Measurements from ENCODE around the gene EEF1A2. TPM values are rescaled to one million over a fixed set of nuclear protein-coding genes. Genes with fewer than 3 reads are reported as not detected.

Gene EEF1A2
- total RNA-seq, 1 donor from 2014 or later, result 0.28 TPM

DNA sequence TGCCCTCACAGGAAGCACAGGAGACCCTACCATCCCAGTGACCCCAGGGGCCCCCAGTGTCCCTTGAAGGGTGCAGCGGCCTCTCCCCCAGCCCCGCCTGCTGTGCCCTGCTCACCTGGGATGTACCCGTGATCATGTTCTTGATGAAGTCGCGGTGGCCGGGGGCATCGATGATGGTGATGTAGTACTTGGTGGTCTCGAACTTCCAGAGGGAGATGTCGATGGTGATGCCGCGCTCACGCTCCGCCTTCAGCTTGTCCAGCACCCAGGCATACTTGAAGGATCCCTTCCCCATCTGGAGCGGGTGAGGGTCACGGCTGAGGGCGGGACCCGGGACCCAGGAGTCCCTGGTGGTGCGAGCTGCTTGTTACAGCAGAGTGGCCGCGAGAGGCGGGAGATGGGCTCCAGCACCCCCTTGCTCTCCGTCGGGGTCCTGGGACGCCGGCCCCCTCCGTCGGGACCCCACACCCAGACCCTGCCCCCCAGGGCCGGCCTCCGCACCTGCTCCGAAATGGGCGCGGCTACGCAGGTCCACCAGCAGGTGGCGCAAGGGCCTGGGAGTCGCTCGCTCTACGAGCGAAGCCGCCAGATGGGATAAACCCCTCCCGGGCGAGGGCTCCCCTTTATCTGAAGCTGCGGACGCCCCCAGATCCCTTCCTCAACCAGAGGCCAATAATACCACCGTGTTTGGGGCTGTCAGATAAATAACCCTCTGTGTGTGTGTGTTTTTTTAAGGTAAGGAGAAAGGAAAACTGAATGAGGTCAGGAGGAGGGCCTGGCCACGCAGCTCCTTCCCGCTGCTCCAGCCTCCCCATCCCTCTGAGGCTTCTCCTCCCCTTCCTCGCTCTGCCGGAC lies 2.9 kb downstream of the EEF1A2 start:
- intact Hi-C loops (cut with micrococcal nuclease), result loop anchor here (2.0 to 5.0 kb wide), 2 partner anchors 25 to 54 kb away; partner anchors contain the start of gene PPDPF
- DNase-seq, result peak; percentile 91
- H3K27me3 Mint-ChIP-seq, result peaks cover 22% of the 10 kb centered on the region
- peaks cover 2% of the 10 kb centered on the region for H3K4me1 Mint-ChIP-seq
- H3K9me3 Mint-ChIP-seq, result peaks cover 10% of the 10 kb centered on the region
- no peaks in the 10 kb centered on the region for H3K36me3 Mint-ChIP-seq (ENCODE audit: low read depth)
- H3K4me3 Mint-ChIP-seq, result peak overlapping the region; percentile 64
- H3K27ac Mint-ChIP-seq, result no peak overlapping the region

DNA sequence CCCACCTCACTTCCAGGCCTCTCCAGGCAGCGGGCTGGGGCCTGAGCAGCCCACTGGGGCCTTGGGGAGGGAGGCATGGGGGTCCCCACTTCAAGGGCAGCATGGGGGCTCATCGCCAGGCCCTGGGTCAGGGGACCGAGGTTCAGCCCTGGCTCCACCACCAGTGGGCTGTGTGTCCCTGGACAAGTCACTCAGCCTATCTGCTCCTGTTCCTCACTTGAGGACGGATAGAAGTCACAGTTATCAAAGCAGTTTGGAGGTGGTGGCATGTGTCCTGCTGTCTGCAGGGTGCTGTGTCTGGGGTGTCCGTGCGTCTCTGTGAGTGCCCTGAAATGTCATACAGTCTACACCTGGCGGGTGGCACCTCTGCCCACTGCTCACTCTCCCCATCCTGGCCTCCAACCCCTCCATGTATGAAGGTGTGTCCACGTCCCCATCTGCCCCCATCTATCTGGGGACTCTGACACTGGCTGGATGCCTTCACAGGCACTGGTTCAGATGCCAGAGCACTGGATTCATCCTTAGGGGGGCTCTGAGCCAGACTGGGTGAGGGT lies 3.6 kb downstream of the EEF1A2 start:
- Mint-ChIP-seq H3K27me3 (peaks cover 20% of the 10 kb centered on the region), H3K4me3 (no peak overlapping the region), H3K9me3 (peaks cover 10% of the 10 kb centered on the region), H3K27ac (no peak overlapping the region), H3K4me1 (peaks cover 2% of the 10 kb centered on the region), H3K36me3 (ENCODE audit: low read depth) (no peaks in the 10 kb centered on the region)
- intact Hi-C loops (cut with micrococcal nuclease), result loop anchor here (5.0 kb wide), 1 partner anchor 53 kb away; no protein-coding TSS in a partner anchor
- DNase-seq, result no peak

DNA sequence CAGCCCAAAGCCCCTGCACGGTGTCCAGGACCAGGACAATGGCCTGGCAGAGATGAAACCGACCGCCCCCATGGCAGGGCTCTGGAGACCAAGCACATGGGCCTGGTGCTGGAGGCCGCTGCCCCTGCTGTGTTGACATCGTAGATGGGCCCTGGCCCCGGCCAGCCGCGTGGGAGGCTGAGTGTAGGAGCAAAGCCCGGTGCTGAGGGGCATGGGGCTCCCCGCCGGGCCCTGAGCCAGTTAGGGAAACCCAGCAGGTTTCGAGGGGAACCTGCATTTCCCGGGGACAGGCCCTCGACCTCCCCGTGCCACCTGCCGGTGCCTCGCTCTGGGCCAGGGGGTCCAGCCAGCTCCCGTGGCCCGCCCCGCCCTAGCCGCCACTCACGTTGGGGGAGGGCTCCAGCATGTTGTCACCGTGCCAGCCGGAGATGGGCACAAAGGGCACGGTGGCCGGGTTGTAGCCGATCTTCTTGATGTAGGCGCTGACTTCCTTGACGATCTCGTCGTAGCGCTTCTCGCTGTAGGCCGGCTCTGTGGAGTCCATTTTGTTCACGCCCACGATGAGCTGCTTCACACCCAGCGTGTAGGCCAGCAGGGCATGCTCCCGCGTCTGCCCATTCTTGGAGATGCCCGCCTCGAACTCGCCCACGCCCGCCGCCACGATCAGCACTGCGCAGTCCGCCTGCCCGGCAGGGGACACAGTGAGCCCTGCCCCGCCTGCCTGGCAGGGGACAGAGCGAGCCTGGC lies 4.3 kb downstream of the EEF1A2 start:
- Mint-ChIP-seq H3K4me3 (no peak overlapping the region), H3K27ac (no peak overlapping the region), H3K27me3 (peaks cover 19% of the 10 kb centered on the region), H3K4me1 (peaks cover 2% of the 10 kb centered on the region), H3K9me3 (peaks cover 10% of the 10 kb centered on the region), H3K36me3 (ENCODE audit: low read depth) (no peaks in the 10 kb centered on the region)
- no peak for DNase-seq
- intact Hi-C loops (cut with micrococcal nuclease), result loop anchor here (5.0 kb wide), 1 partner anchor 52 kb away; no protein-coding TSS in a partner anchor

DNA sequence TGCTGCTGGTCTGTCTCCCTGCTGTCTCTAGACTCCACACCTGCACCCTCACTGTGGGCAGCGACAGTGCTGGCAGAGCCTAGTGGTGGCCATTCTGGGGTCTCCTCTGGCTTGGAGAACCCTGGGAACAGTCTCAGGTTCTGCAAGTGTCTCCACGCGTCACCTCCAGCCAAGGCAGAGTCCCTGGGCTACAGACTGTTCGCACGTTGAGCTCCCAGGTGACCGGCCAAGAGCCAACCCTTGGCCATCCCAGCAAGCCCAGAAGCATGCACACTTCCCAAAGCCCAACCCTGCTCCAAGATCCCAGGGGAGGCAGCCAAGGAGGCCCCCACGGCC lies 4.8 kb downstream of the EEF1A2 start:
- peaks cover 21% of the 10 kb centered on the region for H3K27me3 Mint-ChIP-seq
- H3K4me3 Mint-ChIP-seq, result no peak overlapping the region
- H3K27ac Mint-ChIP-seq, result no peak overlapping the region
- peaks cover 10% of the 10 kb centered on the region for H3K9me3 Mint-ChIP-seq
- H3K36me3 Mint-ChIP-seq (ENCODE audit: low read depth), result no peaks in the 10 kb centered on the region
- H3K4me1 Mint-ChIP-seq, result peaks cover 2% of the 10 kb centered on the region
- DNase-seq, result no peak
- intact Hi-C loops (cut with micrococcal nuclease), result no loop called here

DNA sequence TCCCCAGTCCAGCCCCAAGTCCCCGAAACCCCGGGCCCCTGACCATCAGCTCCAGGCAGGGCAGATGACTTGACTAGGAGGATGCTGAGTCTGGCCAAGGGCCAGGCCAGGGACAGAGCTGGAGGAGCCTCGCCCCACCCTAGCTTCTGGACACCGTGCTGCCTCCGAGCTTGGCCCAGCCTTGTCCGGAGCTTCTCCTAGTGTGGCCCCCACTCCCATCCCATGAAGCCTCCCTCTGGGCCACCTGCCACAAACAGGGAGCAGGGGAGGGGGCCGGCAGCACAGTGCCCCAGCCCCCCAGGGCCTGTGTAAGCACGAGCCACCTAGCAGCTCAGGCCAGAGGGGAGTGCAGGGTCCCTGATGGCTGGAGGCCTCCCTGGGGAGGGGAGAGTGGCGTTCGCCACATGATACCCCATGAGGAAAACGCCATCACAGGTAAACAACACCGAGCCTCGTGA lies 5.3 kb downstream of the EEF1A2 start:
- peaks cover 10% of the 10 kb centered on the region for H3K9me3 Mint-ChIP-seq
- peaks cover 24% of the 10 kb centered on the region for H3K27me3 Mint-ChIP-seq
- intact Hi-C loops (cut with micrococcal nuclease), result no loop called here
- H3K4me3 Mint-ChIP-seq, result no peak overlapping the region
- H3K27ac Mint-ChIP-seq, result no peak overlapping the region
- peaks cover 2% of the 10 kb centered on the region for H3K4me1 Mint-ChIP-seq
- H3K36me3 Mint-ChIP-seq (ENCODE audit: low read depth), result no peaks in the 10 kb centered on the region
- no peak for DNase-seq

DNA sequence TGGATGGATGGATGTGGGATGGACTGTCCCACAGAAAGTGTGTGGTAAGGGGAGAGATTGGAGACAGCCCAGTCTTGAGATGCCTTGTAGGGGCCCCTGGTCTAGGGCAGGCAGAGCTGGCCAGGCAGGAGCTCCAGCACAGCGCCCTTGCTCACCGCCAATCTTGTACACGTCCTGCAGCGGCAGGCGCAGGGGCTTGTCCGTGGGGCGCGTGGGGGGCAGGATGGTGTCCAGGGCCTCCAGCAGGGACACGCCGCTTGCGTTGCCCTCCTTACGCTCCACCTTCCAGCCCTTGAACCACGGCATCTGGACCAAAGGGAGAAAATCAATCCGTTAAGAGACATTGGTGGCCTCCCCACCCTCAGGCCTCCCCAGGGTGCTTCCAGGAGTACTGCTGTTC lies 5.9 kb downstream of the EEF1A2 start:
- Mint-ChIP-seq H3K4me3 (no peak overlapping the region), H3K36me3 (ENCODE audit: low read depth) (no peaks in the 10 kb centered on the region), H3K27me3 (peaks cover 22% of the 10 kb centered on the region), H3K9me3 (peaks cover 10% of the 10 kb centered on the region), H3K4me1 (peaks cover 2% of the 10 kb centered on the region), H3K27ac (no peak overlapping the region)
- DNase-seq, result no peak
- intact Hi-C loops (cut with micrococcal nuclease), result no loop called here

DNA sequence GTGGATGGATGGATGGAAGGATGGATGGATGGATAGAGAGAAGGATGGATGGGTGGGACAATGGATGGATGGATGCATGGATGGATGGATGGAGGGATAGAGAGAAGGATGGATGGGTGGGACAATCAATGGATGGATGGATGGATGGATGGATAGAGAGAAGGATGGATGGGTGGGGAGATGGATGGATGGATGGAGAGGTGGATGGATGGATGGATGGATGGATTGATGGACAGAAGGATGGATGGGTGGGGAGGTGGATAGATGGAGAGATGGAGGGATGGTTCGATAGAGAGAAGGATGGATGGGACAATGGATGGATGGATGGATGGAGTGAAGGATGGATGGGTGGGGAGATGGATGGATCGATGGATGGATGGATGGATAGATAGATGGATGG lies 6.4 kb downstream of the EEF1A2 start:
- Mint-ChIP-seq H3K4me1 (peaks cover 2% of the 10 kb centered on the region), H3K4me3 (no peak overlapping the region), H3K9me3 (peaks cover 10% of the 10 kb centered on the region), H3K27ac (no peak overlapping the region), H3K36me3 (ENCODE audit: low read depth) (no peaks in the 10 kb centered on the region), H3K27me3 (peaks cover 18% of the 10 kb centered on the region)
- no peak for DNase-seq
- intact Hi-C loops (cut with micrococcal nuclease), result no loop called here

DNA sequence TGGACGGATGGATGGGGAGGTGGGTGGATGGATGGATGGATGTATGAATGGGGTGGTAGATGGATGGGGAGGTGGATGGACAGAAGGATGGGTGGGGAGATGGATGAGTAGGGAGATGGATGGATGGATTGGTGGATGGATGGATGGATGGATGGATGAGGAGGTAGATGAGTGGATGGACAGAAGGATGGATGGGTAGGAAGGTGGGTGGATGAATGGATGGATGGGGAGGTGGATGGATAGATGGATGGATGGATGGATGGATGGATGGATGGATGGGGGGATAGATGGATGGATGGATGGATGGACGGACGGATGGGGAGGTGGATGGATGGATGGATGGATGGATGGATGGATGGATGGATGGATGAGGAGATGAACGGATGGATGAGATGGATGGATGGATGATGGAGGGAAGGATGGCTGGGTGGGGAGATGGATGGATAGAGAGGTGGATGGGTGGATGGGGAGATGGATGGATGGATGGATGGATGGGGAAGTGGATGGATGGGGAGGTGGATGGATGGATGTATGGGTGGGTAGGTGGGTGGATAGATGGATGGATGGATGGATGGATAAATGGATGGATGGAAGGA lies 7.2 kb downstream of the EEF1A2 start:
- Mint-ChIP-seq H3K36me3 (ENCODE audit: low read depth) (no peaks in the 10 kb centered on the region), H3K27ac (no peak overlapping the region), H3K4me1 (peaks cover 2% of the 10 kb centered on the region), H3K9me3 (peaks cover 10% of the 10 kb centered on the region), H3K4me3 (no peak overlapping the region), H3K27me3 (peaks cover 14% of the 10 kb centered on the region)
- intact Hi-C loops (cut with micrococcal nuclease), result no loop called here
- DNase-seq, result no peak

DNA sequence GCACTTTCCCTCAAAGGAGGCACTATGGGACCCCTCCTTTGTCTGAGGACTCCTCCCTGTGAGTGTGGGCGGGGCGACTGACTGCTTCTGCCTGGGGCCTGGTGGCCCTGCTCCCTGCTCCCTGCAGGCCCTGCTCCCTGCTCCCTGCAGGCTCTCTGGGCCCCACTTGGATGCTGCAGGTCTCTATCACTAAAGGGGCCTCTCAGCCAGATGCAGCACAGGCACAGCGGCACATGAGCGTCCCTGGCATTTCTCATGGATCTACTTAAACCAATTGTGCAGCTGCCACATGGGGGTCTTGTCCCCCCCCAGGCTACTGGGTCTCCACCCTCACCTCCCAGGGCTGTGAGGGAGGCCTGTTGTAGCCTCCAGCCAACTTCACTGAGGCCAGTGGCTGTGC lies 7.8 kb downstream of the EEF1A2 start:
- intact Hi-C loops (cut with micrococcal nuclease), result no loop called here

DNA sequence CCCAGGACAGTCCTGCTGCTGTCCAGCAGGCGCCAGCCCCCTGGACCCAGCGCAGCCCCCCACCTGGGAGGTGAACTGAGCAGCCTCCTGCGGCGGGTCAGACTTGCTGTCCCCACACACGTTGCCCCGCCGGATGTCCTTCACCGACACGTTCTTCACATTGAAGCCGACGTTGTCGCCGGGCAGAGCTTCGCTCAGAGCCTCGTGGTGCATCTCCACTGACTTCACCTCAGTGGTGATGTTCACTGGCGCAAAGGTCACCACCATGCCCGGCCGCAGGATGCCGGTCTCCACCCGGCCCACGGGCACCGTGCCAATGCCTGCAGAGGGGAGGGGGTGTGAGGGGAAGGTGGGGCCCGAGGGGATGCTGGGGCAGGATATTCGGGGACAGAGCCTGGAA lies 8.5 kb downstream of the EEF1A2 start:
- no peak overlapping the region for H3K4me3 Mint-ChIP-seq
- no peak overlapping the region for H3K27ac Mint-ChIP-seq
- intact Hi-C loops (cut with micrococcal nuclease), result no loop called here
- no peaks in the 10 kb centered on the region for H3K36me3 Mint-ChIP-seq (ENCODE audit: low read depth)
- H3K27me3 Mint-ChIP-seq, result peaks cover 10% of the 10 kb centered on the region
- H3K9me3 Mint-ChIP-seq, result peaks cover 10% of the 10 kb centered on the region
- no peaks in the 10 kb centered on the region for H3K4me1 Mint-ChIP-seq
- no peak for DNase-seq

More for the DNA sequence above, 7.8 kb downstream of the EEF1A2 start:
- Mint-ChIP-seq H3K27ac (no peak overlapping the region), H3K36me3 (ENCODE audit: low read depth) (no peaks in the 10 kb centered on the region), H3K4me1 (no peaks in the 10 kb centered on the region), H3K4me3 (no peak overlapping the region), H3K27me3 (peaks cover 10% of the 10 kb centered on the region), H3K9me3 (peaks cover 10% of the 10 kb centered on the region)
- DNase-seq, result no peak

DNA sequence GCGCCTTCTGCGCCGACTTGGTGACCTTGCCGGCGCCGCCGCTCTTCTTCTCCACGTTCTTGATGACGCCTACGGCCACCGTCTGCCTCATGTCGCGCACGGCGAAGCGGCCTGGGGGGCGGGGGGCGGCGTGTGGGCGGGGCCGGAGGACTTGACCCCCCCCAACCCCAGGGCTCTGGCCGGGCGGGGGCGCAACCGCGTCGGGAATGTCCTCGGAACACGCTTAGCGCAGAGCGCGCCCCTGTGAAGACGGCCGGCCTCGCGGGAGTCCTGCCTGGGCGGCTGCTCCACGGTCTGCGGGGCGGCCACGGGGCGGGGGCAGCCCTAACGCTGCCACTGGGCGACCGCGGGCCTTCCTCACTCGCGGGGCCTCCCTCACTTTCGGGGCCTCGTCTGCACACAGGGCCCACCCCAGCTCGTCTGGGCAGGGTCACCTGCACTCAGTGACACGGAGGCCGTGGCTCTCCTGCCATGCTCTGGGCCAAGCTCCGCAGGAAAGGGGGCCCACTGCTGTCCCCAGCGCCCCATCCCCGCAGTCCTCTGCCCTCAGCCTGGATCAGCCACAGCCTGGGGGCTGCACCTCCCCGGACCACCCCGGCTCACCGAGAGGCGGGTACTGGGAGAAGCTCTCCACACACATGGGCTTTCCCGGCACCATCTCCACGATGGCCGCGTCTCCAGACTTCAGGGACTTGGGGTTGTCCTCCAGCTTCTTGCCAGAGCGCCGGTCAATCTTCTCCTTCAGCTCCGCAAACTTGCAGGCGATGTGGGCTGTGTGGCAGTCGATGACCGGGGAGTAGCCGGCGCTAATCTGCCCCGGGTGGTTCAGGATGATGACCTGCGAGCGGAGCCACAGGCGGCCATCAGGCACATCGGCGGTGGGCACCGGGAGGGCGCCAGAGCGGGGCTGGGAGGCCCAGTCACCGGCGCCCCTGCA lies 10.3 kb downstream of the EEF1A2 start:
- H3K27ac Mint-ChIP-seq, result no peak overlapping the region
- no peaks in the 10 kb centered on the region for H3K36me3 Mint-ChIP-seq (ENCODE audit: low read depth)
- no peak overlapping the region for H3K4me3 Mint-ChIP-seq
- H3K27me3 Mint-ChIP-seq, result peaks cover 13% of the 10 kb centered on the region
- no peak for DNase-seq
- intact Hi-C loops (cut with micrococcal nuclease), result no loop called here
- H3K4me1 Mint-ChIP-seq, result no peaks in the 10 kb centered on the region
- peaks cover 10% of the 10 kb centered on the region for H3K9me3 Mint-ChIP-seq

DNA sequence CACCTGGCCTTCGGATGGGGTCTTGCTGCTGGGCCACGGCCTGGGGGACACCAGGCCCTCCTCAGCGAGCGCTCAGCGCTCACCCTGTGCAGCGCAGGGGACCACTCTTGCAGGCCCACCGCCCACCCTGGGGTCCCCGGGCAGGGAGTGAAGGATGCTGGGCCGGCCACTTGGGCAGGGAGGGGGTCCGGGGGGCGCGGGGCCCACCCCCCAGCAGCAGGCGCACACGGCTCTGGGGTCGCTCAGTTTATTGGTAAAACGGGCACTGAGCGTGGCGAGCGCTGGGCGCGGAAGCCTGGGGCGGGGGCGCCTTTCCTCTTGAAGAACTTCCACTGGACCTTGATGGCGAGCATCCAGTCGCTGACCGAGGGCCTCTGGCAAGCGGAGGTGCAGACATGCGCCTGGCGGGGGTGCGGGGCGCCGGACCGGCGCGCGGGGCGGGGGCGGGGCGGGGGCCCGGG lies 11.1 kb downstream of the EEF1A2 start:
- intact Hi-C loops (cut with micrococcal nuclease), result no loop called here
- H3K27me3 Mint-ChIP-seq, result peaks cover 15% of the 10 kb centered on the region
- H3K4me3 Mint-ChIP-seq, result no peak overlapping the region
- no peak overlapping the region for H3K27ac Mint-ChIP-seq
- H3K4me1 Mint-ChIP-seq, result peaks cover 1% of the 10 kb centered on the region
- DNase-seq, result no peak
- H3K9me3 Mint-ChIP-seq, result peaks cover 9% of the 10 kb centered on the region
- no peaks in the 10 kb centered on the region for H3K36me3 Mint-ChIP-seq (ENCODE audit: low read depth)

All from activated CD4-positive, alpha-beta T cell treated with anti-CD3 and anti-CD28 coated beads, Interleukin-2, amount 10 ng/mL, durations not matched to agents 24 days and 14 days (primary cell).